Liver (tissue), 9 donors: ENCODE measurements around the gene RGS7. TPM values are rescaled to one million over a fixed set of nuclear protein-coding genes. Genes with fewer than 3 reads are reported as not detected.
"Not testable (repeated sequence)": the region's sequence is repeated elsewhere in the genome, so short reads cannot be mapped to it uniquely, and the experiment has no call there.

Experiments used
- DNase-seq: peaks from one replicate; pipeline ENCODE4 v3.0.0-alpha.2; 2017; ENCODE audit warnings: low spot score
- H3K27ac ChIP-seq, 2 donors: one replicate each; pipeline ENCODE4 v1.7.0; 2013; ENCODE audit warnings: inconsistent platforms in 2 of 2, low read length in 2 of 2, control low read depth in 1 of 2, low read depth in 1 of 2, mild to moderate bottlenecking in 1 of 2
- H3K27me3 ChIP-seq, 4 donors: one replicate each; pipeline versions ENCODE4 v1.6.1 to v1.7.0; 2013; ENCODE audit warnings: low read length in 3 of 4, inconsistent platforms in 1 of 4, mild to moderate bottlenecking in 1 of 4, moderate library complexity in 1 of 4; ENCODE audit not compliant: control insufficient read depth in 4 of 4, insufficient read depth in 4 of 4
- H3K36me3 ChIP-seq, 4 donors: one replicate each; pipeline versions ENCODE4 v1.6.1 to v1.7.0; 2013; ENCODE audit warnings: low read length in 3 of 4, mild to moderate bottlenecking in 3 of 4, low read depth in 1 of 4, moderate library complexity in 1 of 4; ENCODE audit not compliant: control insufficient read depth in 4 of 4, insufficient read depth in 3 of 4
- H3K4me1 ChIP-seq, 4 donors: one replicate each; pipeline versions ENCODE4 v1.6.1 to v1.7.0; 2013; ENCODE audit warnings: low read length in 3 of 4, mild to moderate bottlenecking in 3 of 4, moderate library complexity in 1 of 4; ENCODE audit not compliant: control insufficient read depth in 4 of 4, insufficient read depth in 4 of 4
- H3K4me3 ChIP-seq, 3 donors: one replicate each; pipeline versions ENCODE4 v1.6.1 to v1.7.0; 2013; ENCODE audit warnings: low read length in 3 of 3, control low read depth in 1 of 3, low read depth in 1 of 3, mild to moderate bottlenecking in 1 of 3
- H3K9ac ChIP-seq, 2 donors: one replicate each; pipeline ENCODE4 v1.7.0; 2013; ENCODE audit warnings: low read length in 2 of 2, mild to moderate bottlenecking in 2 of 2, moderate library complexity in 2 of 2, control low read depth in 1 of 2, low read depth in 1 of 2
- H3K9me3 ChIP-seq, 4 donors: one replicate each; pipeline versions ENCODE4 v1.6.1 to v1.7.0; 2013; ENCODE audit warnings: low read length in 3 of 4; ENCODE audit not compliant: control insufficient read depth in 4 of 4
- FOXA1 ChIP-seq: IDR thresholded peaks from 2 replicates; pipeline ENCODE4 v1.6.1; 2016; ENCODE audit warnings: antibody characterized with exemption
- FOXA2 ChIP-seq: IDR thresholded peaks from 2 replicates; pipeline ENCODE4 v1.6.1; 2016; ENCODE audit warnings: antibody characterized with exemption
- HNF4A ChIP-seq, 2 donors: conservative IDR thresholded peaks; 2 replicates each; pipeline ENCODE4 v1.6.1; 2016; ENCODE audit warnings: antibody characterized with exemption in 2 of 2, mild to moderate bottlenecking in 2 of 2
- JUND ChIP-seq, 2 donors: IDR thresholded peaks; 2 replicates each; pipeline ENCODE4 v1.6.1; 2016; ENCODE audit warnings: antibody characterized with exemption in 2 of 2
- NR2F2 ChIP-seq: IDR thresholded peaks from 2 replicates; pipeline ENCODE4 v1.6.1; 2016; ENCODE audit warnings: antibody characterized with exemption
- RAD21 ChIP-seq, 2 donors: IDR thresholded peaks; 2 replicates each; pipeline ENCODE4 v1.6.1; 2016; ENCODE audit warnings: antibody characterized with exemption in 2 of 2, mild to moderate bottlenecking in 2 of 2
- RXRA ChIP-seq, 2 donors: IDR thresholded peaks; 2 replicates each; pipeline ENCODE4 v1.6.1; 2017 to 2018; ENCODE audit warnings: antibody characterized with exemption in 2 of 2, mild to moderate bottlenecking in 1 of 2
- SP1 ChIP-seq: IDR thresholded peaks from 2 replicates; pipeline ENCODE4 v1.6.1; 2018; ENCODE audit warnings: antibody characterized with exemption, mild to moderate bottlenecking
- YY1 ChIP-seq: IDR thresholded peaks from 2 replicates; pipeline ENCODE4 v1.6.1; 2016; ENCODE audit warnings: antibody characterized with exemption, mild to moderate bottlenecking
- ZBTB33 ChIP-seq: IDR thresholded peaks from 2 replicates; pipeline ENCODE4 v1.6.1; 2016; ENCODE audit warnings: antibody characterized with exemption
- WGBS: extraction: QIAGEN DNeasy Blood & Tissue Kit; methylation state at CpG from one replicate; pipeline ENCODE4 v1.1.7; 2013; 5-methylcytosine and 5-hydroxymethylcytosine counted together
- polyA plus RNA-seq, 2 donors: library from polyadenylated mRNA; stranded (reverse) in 1 of 2; unstranded in 1 of 2; fragments of 200-250 nt in 1 of 2; fragments of >200 nt in 1 of 2; fragmentation: Nextera tagmentation in 1 of 2; extraction: Ambion mirVana in 1 of 2; gene quantifications; one replicate each; pipeline versions ENCODE4 v1.2.1 to v1.2.3, GENCODE V29; 2013 to 2015
- total RNA-seq, 2 donors: library from RNA; depleted of rRNA; stranded (reverse); fragments of >200 nt; gene quantifications; one replicate each; pipeline ENCODE4 v1.2.3, GENCODE V29; 2014
- TF ChIP-seq, protein P1 (sequence below): IDR thresholded peaks from 2 replicates; pipeline ENCODE4 v1.6.1; 2016; ENCODE audit warnings: antibody characterized with exemption
- TF ChIP-seq, protein P2 (sequence below): IDR thresholded peaks from 2 replicates; pipeline ENCODE4 v1.6.1; 2016; ENCODE audit warnings: antibody characterized with exemption, mild to moderate bottlenecking
- donor health status: healthy.
- donor health status: healthy.
- donor health status: healthy.
- donor health status: healthy.
- donor health status: healthy.

Gene RGS7
- total and polyA plus RNA-seq, 4 donors: 0.05 to 0.18 TPM; not detected in 2

GRCh38 chr1:241088075-241088474 is 268.9 kb downstream of the RGS7 start:
- H3K27me3 ChIP-seq, H3K36me3 ChIP-seq: not testable (repeated sequence)

GRCh38 chr1:241086686-241087085 is 270.3 kb downstream of the RGS7 start:
- Histone ChIP-seq H3K4me1 (no peaks in the 10 kb centered on the region), H3K9me3 (no peaks in the 10 kb centered on the region), H3K27ac (no peak overlapping the region), H3K4me3 (no peak overlapping the region), H3K9ac (no peak overlapping the region), H3K27me3 (no peaks in the 10 kb centered on the region), H3K36me3 (no peaks in the 10 kb centered on the region)
- no peak for DNase-seq
- WGBS: 53% methylated on average over 6 of the region's 6 CpGs
- TF ChIP-seq, protein P1, sequence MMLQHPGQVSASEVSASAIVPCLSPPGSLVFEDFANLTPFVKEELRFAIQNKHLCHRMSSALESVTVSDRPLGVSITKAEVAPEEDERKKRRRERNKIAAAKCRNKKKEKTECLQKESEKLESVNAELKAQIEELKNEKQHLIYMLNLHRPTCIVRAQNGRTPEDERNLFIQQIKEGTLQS: no peak
- TF ChIP-seq YY1: no peak
- TF ChIP-seq, protein P2, sequence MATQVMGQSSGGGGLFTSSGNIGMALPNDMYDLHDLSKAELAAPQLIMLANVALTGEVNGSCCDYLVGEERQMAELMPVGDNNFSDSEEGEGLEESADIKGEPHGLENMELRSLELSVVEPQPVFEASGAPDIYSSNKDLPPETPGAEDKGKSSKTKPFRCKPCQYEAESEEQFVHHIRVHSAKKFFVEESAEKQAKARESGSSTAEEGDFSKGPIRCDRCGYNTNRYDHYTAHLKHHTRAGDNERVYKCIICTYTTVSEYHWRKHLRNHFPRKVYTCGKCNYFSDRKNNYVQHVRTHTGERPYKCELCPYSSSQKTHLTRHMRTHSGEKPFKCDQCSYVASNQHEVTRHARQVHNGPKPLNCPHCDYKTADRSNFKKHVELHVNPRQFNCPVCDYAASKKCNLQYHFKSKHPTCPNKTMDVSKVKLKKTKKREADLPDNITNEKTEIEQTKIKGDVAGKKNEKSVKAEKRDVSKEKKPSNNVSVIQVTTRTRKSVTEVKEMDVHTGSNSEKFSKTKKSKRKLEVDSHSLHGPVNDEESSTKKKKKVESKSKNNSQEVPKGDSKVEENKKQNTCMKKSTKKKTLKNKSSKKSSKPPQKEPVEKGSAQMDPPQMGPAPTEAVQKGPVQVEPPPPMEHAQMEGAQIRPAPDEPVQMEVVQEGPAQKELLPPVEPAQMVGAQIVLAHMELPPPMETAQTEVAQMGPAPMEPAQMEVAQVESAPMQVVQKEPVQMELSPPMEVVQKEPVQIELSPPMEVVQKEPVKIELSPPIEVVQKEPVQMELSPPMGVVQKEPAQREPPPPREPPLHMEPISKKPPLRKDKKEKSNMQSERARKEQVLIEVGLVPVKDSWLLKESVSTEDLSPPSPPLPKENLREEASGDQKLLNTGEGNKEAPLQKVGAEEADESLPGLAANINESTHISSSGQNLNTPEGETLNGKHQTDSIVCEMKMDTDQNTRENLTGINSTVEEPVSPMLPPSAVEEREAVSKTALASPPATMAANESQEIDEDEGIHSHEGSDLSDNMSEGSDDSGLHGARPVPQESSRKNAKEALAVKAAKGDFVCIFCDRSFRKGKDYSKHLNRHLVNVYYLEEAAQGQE: no peak
- no peak for TF ChIP-seq ZBTB33
- TF ChIP-seq SP1: no peak
- TF ChIP-seq HNF4A (conservative IDR thresholded peaks at IDR 0.05): no peak

More at GRCh38 chr1:241088075-241088474, 268.9 kb downstream of the RGS7 start:
- H3K4me3 ChIP-seq, H3K27ac ChIP-seq, H3K4me1 ChIP-seq, DNase-seq, H3K9ac ChIP-seq, H3K9me3 ChIP-seq: not testable (repeated sequence)
- WGBS: 68% methylated on average over 2 of the region's 2 CpGs

DNA sequence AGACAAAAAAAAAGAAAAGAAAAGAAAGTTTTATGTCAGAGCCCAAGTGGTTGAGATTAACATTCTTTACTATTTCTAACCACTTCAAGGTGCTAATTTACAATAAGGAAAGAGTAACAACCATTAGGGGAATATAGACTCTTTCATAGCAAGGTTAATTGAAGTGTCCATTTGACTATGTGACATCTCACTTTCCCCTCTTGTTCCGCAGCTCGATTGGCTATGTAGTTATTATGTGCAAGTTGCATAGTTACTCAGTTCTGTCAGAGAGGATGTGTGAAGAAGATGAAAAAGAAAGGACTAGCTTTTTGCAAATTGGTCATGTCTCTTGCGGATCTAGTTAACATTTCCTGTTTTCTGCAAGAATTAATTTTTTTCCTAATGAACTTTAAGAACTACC is 273.7 kb downstream of the RGS7 start:
- Histone ChIP-seq H3K4me1 (no peaks in the 10 kb centered on the region), H3K9ac (no peak overlapping the region), H3K27ac (no peak overlapping the region), H3K4me3 (no peak overlapping the region), H3K36me3 (no peaks in the 10 kb centered on the region), H3K9me3 (no peaks in the 10 kb centered on the region), H3K27me3 (no peaks in the 10 kb centered on the region)
- no peak for DNase-seq
- TF ChIP-seq JUND (IDR thresholded peaks at IDR 0.05) (no peak), ZBTB33 (no peak), NR2F2 (no peak), RXRA (IDR thresholded peaks at IDR 0.05) (no peak), YY1 (no peak), RAD21 (IDR thresholded peaks at IDR 0.05) (no peak), FOXA1 (no peak), FOXA2 (no peak)
- TF ChIP-seq, protein P1: no peak
- WGBS: 91% methylated on average over 3 of the region's 3 CpGs
